ENCODE measurements around the gene APOE.

Gene APOE

DNA sequence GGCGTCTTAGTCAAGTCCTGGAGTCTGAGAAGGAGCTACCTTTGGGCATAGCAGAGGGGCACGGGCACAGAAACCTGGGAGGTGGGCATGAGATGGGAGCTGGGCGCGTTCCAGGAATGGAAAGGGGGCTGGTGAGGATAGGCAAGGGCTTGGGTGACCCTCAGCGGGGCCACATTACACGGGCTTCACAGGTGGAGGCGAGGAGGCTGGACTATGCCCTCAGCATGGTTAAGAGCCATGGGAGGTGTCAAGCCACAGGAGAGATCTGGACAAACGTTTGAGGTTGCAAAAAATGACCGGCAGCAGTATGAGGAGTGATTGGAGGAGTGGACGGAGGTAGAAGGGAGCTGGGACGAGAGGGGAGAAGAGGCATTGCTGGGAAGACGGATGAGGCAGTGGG is 38.0 kb upstream of the APOE start:
- no peak for TF ChIP-seq CTCF (IDR thresholded peaks at IDR 0.05; ENCODE audit: insufficient read depth, missing control alignments)
- FAIRE-seq: no peak

DNA sequence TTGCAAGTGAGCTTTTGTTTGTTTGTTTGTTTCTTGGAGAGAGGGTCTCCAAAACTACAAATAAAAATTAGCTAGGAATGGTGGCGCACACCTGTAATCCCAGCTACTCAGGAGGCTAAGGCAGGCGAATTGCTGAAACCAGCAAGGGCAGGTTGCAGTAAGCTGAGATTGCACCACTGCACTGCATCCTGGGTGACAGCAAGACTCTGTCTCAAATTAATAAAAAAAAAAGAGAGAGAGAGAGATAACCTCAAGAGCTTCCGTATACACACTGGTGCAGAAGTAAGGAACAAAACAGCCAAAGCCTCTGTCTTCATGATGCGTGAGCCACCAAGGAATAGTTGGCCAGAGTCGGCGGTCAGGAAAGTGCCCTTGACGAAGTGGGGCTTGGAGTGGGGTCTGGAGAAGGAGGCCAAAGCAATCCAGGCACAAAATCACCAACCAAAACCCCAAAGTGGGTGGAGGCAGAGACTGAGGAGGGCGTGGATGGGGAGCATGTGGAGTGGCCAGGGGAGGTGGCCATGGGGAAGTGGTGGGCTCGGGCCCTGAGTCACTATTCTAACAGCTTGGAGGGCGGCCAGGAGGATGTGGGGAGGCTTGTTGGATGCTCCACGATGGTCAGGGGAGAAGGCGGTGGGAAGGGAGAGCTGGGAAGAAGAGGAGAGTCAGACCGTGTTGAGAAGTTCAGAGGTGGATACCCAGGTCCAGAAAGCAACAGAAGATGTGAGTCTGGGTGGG is 35.7 kb upstream of the APOE start:
- TF ChIP-seq CTCF (IDR thresholded peaks at IDR 0.05; ENCODE audit: insufficient read depth, missing control alignments): no peak
- DNase-seq (ENCODE audit: insufficient read length, low spot score) (no peak), FAIRE-seq (no peak)

More for the DNA sequence above, 38.0 kb upstream of the APOE start:
- DNase-seq (ENCODE audit: insufficient read length, low spot score): no peak

GRCh38 chr19:44871809-44872208 is 33.8 kb upstream of the APOE start:
- FAIRE-seq: no peak
- TF ChIP-seq CTCF (IDR thresholded peaks at IDR 0.05; ENCODE audit: insufficient read depth, missing control alignments): no peak
- no peak for DNase-seq (ENCODE audit: insufficient read length, low spot score)

GRCh38 chr19:44872661-44873060 is 32.9 kb upstream of the APOE start:
- FAIRE-seq: no peak
- DNase-seq (ENCODE audit: insufficient read length, low spot score): no peak
- TF ChIP-seq CTCF (IDR thresholded peaks at IDR 0.05; ENCODE audit: insufficient read depth, missing control alignments): no peak

DNA sequence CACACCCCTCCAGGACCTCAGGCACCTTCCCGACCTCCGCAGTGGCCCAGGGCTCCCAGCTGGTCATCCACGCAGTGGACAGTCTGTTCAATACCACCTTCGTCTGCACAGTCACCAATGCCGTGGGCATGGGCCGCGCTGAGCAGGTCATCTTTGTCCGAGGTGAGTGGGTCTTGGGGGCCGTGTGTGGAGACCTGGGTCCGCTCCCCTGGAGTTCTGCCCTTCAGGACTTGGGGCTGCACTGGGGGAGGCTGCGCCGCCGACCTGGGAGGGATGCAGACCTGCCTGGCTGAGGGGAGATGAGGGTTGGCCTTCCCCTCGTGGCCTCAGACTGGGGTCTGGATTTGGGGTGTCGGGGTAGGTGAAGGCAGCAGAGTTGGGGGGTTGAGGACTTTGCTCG is 31.3 kb upstream of the APOE start:
- TF ChIP-seq CTCF (IDR thresholded peaks at IDR 0.05; ENCODE audit: insufficient read depth, missing control alignments): no peak
- FAIRE-seq: no peak
- DNase-seq (ENCODE audit: insufficient read length, low spot score): no peak

DNA sequence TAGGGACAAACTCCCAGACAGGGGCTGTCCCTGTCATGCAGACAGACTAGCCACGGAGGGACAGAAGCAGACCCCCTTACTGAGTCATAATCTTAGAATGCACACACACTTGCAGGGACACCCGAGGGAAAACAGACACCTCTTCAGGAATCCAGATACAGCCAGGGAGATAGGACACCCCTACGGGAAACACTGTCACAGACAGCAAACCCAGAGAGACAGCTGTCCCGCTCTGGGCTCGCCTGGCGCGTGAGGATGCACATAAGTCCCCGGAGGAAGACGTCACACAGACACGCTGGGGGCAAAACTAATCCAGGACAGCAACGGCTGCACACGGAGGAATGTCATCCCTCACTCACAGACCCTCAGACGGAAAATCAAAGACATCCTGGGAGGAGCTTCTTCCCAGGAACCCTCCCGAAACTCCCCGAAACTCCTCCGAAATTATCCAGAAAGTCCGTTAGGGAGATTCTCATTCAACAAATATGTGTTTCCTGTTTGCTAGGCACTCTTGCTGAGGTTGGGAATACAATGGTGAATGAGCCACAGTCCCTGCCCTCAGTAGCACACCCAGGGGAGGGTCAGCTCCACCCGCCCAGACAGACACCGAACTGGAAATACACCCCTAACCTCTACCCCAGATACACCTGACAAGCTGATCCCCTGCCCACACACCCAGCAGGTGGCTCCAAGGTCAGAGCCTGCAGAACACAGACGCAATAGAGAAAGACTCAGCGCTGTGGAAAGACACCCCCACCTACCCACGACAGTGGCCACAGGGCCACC is 29.7 kb upstream of the APOE start:
- FAIRE-seq (no peak), DNase-seq (ENCODE audit: insufficient read length, low spot score) (no peak)
- no peak for TF ChIP-seq CTCF (IDR thresholded peaks at IDR 0.05; ENCODE audit: insufficient read depth, missing control alignments)
